HG03571 (cell line): ENCODE measurements around the gene GRM5.

Experiments used
- ATAC-seq: cut with Tn5 transposase; IDR thresholded peaks from one replicate; pipeline ENCODE4 v1.9.1; 2021; ENCODE audit not compliant: unreplicated experiment

Gene GRM5

GRCh38 chr11:88739524-88739923 lies 326.3 kb downstream of the GRM5 start:
- no peak for ATAC-seq

- no peak for ATAC-seq
Measured at GRCh38 chr11:88709567-88709966, 356.2 kb downstream of the GRM5 start.

GRCh38 chr11:88704485-88704884 lies 361.3 kb downstream of the GRM5 start:
- no peak for ATAC-seq

GRCh38 chr11:88701816-88702215 lies 364.0 kb downstream of the GRM5 start:
- no peak for ATAC-seq

- ATAC-seq: no peak
Measured at GRCh38 chr11:88697139-88697538, 368.6 kb downstream of the GRM5 start.

- no peak for ATAC-seq
Measured at GRCh38 chr11:88695689-88696414, 369.9 kb downstream of the GRM5 start.

GRCh38 chr11:88692306-88693086 lies 373.3 kb downstream of the GRM5 start:
- no peak for ATAC-seq

- no peak for ATAC-seq
Measured at GRCh38 chr11:88689548-88690240, 376.1 kb downstream of the GRM5 start.

GRCh38 chr11:88683024-88683423 lies 382.8 kb downstream of the GRM5 start:
- ATAC-seq: no peak

GRCh38 chr11:88680806-88681205 lies 385.0 kb downstream of the GRM5 start:
- no peak for ATAC-seq

- ATAC-seq: no peak
Measured at GRCh38 chr11:88666364-88666763, 399.4 kb downstream of the GRM5 start.

- ATAC-seq: no peak
Measured at GRCh38 chr11:88657076-88657738, 408.6 kb downstream of the GRM5 start.

- no peak for ATAC-seq
Measured at GRCh38 chr11:88656283-88656682, 409.5 kb downstream of the GRM5 start.

- no peak for ATAC-seq
Measured at GRCh38 chr11:88655656-88656055, 410.1 kb downstream of the GRM5 start.

- ATAC-seq: no peak
Measured at GRCh38 chr11:88655196-88655595, 410.6 kb downstream of the GRM5 start.

- no peak for ATAC-seq
Measured at GRCh38 chr11:88651556-88651955, 414.2 kb downstream of the GRM5 start.

GRCh38 chr11:88644724-88645123 lies 421.1 kb downstream of the GRM5 start:
- ATAC-seq: no peak

GRCh38 chr11:88632163-88632562 lies 433.6 kb downstream of the GRM5 start:
- no peak for ATAC-seq

- no peak for ATAC-seq
Measured at GRCh38 chr11:88631497-88631896, 434.3 kb downstream of the GRM5 start.

GRCh38 chr11:88629496-88629895 lies 436.3 kb downstream of the GRM5 start:
- ATAC-seq: no peak

GRCh38 chr11:88626216-88626615 lies 439.6 kb downstream of the GRM5 start:
- ATAC-seq: no peak
